SHP77 treated with DMSO at 0.1 percent for 48 hours (cell line): ENCODE results near the gene APPBP2.
"Not testable (repeated sequence)": the region's sequence is repeated elsewhere in the genome, so short reads cannot be mapped to it uniquely, and the experiment has no call there.

ENCODE experiments used
- DNase-seq: peaks from one replicate; lab custom pipeline; 2025; lab: John Stamatoyannopoulos, UW

The APPBP2 gene

GRCh38 chr17:60433021-60433997, 92.7 kb downstream of the APPBP2 start:
- not testable (repeated sequence) for DNase-seq

GRCh38 chr17:60430561-60430960, 95.5 kb downstream of the APPBP2 start:
- not testable (repeated sequence) for DNase-seq

- not testable (repeated sequence) for DNase-seq
These were observed 97.6 kb downstream of the APPBP2 start for GRCh38 chr17:60428491-60428890.

GRCh38 chr17:60426596-60426995, 99.4 kb downstream of the APPBP2 start:
- DNase-seq: no peak

- no peak for DNase-seq
These were observed 100.4 kb downstream of the APPBP2 start for GRCh38 chr17:60425626-60426025.

- DNase-seq: no peak
These were observed 102.2 kb downstream of the APPBP2 start for GRCh38 chr17:60423865-60424264.

- no peak for DNase-seq
These were observed 103.8 kb downstream of the APPBP2 start, which contains the start of gene CHCT1 for GRCh38 chr17:60422162-60422665. CHCT1 (plus strand) TSS chr17:60422489; CDS start chr17:60422593, 104 bp downstream.

GRCh38 chr17:60421273-60422161, 104.5 kb downstream of the APPBP2 start:
- DNase-seq: no peak

- not testable (repeated sequence) for DNase-seq
These were observed 106.2 kb downstream of the APPBP2 start for GRCh38 chr17:60419875-60420274.

- DNase-seq: not testable (repeated sequence)
These were observed 107.0 kb downstream of the APPBP2 start for GRCh38 chr17:60419003-60419402.

GRCh38 chr17:60416368-60416925, 109.6 kb downstream of the APPBP2 start:
- no peak for DNase-seq

GRCh38 chr17:60415146-60415545, 110.9 kb downstream of the APPBP2 start:
- no peak for DNase-seq

- no peak for DNase-seq
These were observed 113.3 kb downstream of the APPBP2 start for GRCh38 chr17:60412701-60413100.

- DNase-seq: no peak
These were observed 116.0 kb downstream of the APPBP2 start for GRCh38 chr17:60410001-60410400.

GRCh38 chr17:60406887-60407286, 119.2 kb downstream of the APPBP2 start:
- no peak for DNase-seq

GRCh38 chr17:60403962-60404361, 122.1 kb downstream of the APPBP2 start:
- no peak for DNase-seq

GRCh38 chr17:60403523-60403810, 122.6 kb downstream of the APPBP2 start:
- DNase-seq: no peak

GRCh38 chr17:60401819-60402218, 124.2 kb downstream of the APPBP2 start:
- DNase-seq: no peak

GRCh38 chr17:60398227-60398959, 127.6 kb downstream of the APPBP2 start:
- no peak for DNase-seq

- no peak for DNase-seq
These were observed 129.6 kb downstream of the APPBP2 start for GRCh38 chr17:60396412-60396811.

- DNase-seq: no peak
These were observed 130.5 kb downstream of the APPBP2 start for GRCh38 chr17:60395508-60396065.
